AG10803 (cell line): ENCODE data around the gene ARL10.

Experiments used
- DNase-seq: peaks from one replicate; pipeline ENCODE4 v3.0.0; 2010; ENCODE audit warnings: low read depth
- H3K4me3 ChIP-seq: 2 replicates; pipeline ENCODE4 v1.5.1; 2011; ENCODE audit warnings: mild to moderate bottlenecking, low read length, control low read depth
- CTCF ChIP-seq: conservative IDR thresholded peaks from 2 replicates; pipeline ENCODE4 v1.5.1; 2011; ENCODE audit warnings: mild to moderate bottlenecking, low read length, control low read depth, inconsistent platforms

ARL10 gene

GRCh38 chr5:176420086-176420485 lies 54.8 kb downstream of the ARL10 start:
- TF ChIP-seq CTCF: no peak
- H3K4me3 ChIP-seq: no peak overlapping the region
- DNase-seq: no peak

- TF ChIP-seq CTCF: no peak
- DNase-seq: no peak
- no peak overlapping the region for H3K4me3 ChIP-seq
Measured at GRCh38 chr5:176420972-176421544, 55.8 kb downstream of the ARL10 start.

- no peak overlapping the region for H3K4me3 ChIP-seq
- DNase-seq: no peak
- no peak for TF ChIP-seq CTCF
Measured at GRCh38 chr5:176424181-176424580, 58.9 kb downstream of the ARL10 start.

GRCh38 chr5:176425138-176425537 lies 59.9 kb downstream of the ARL10 start:
- H3K4me3 ChIP-seq: no peak overlapping the region
- TF ChIP-seq CTCF: no peak
- DNase-seq: no peak

- H3K4me3 ChIP-seq: no peak overlapping the region
- TF ChIP-seq CTCF: no peak
- DNase-seq: no peak
Measured at GRCh38 chr5:176425791-176426190, 60.5 kb downstream of the ARL10 start.

GRCh38 chr5:176426876-176427275 lies 61.6 kb downstream of the ARL10 start:
- H3K4me3 ChIP-seq: no peak overlapping the region
- no peak for DNase-seq
- no peak for TF ChIP-seq CTCF

- TF ChIP-seq CTCF: no peak
- no peak overlapping the region for H3K4me3 ChIP-seq
- DNase-seq: no peak
Measured at GRCh38 chr5:176427971-176428370, 62.7 kb downstream of the ARL10 start.
